GM23338 (cell line): ENCODE results near the gene HEPACAM. TPM values are rescaled to one million over a fixed set of nuclear protein-coding genes. Genes with fewer than 3 reads are reported as not detected.
A peak's percentile ranks its signal among the peaks of the same experiment; 100 is the strongest.

Experiments
- ATAC-seq: fragments of 200-7000 bp; cut with Tn5 transposase; 3 replicates; pipeline ENCODE4 v1.9.1; 2020
- DNase-seq: peaks from one replicate; pipeline ENCODE4 v3.0.0-alpha.2; 2015; ENCODE audit warnings: low spot score
- H2AFZ ChIP-seq: fragments of 200-600 bp; sonication (generic); 2 replicates; pipeline ENCODE4 v1.8.0; 2016; ENCODE audit warnings: antibody characterized with exemption, mild to moderate bottlenecking, moderate library complexity
- H3F3A ChIP-seq: fragments of 200-600 bp; sonication (generic); replicated peaks from 2 replicates; pipeline ENCODE4 v1.8.0; 2017; ENCODE audit warnings: antibody characterized with exemption, mixed run types, low read depth
- H3K27ac ChIP-seq: fragments of 200-600 bp; sonication (generic); 2 replicates; pipeline ENCODE4 v1.6.1; 2016; ENCODE audit warnings: low read depth
- H3K27me3 ChIP-seq: fragments of 200-600 bp; sonication (generic); 2 replicates; pipeline ENCODE4 v1.8.0; 2016; ENCODE audit warnings: mild to moderate bottlenecking, mixed run types, moderate library complexity; ENCODE audit not compliant: insufficient read depth
- H3K36me3 ChIP-seq: fragments of 200-600 bp; sonication (generic); 2 replicates; pipeline ENCODE4 v1.8.0; 2016; ENCODE audit warnings: mild to moderate bottlenecking; ENCODE audit not compliant: insufficient read depth
- H3K4me1 ChIP-seq: fragments of 200-600 bp; sonication (generic); 2 replicates; pipeline ENCODE4 v1.8.0; 2016; ENCODE audit warnings: mild to moderate bottlenecking, moderate library complexity; ENCODE audit not compliant: insufficient read depth
- H3K4me2 ChIP-seq: fragments of 200-600 bp; sonication (generic); 2 replicates; pipeline ENCODE4 v1.7.1; 2017; ENCODE audit warnings: mixed run types
- H3K4me3 ChIP-seq: fragments of 200-600 bp; sonication (generic); 2 replicates; pipeline ENCODE4 v1.6.1; 2016; ENCODE audit warnings: mixed run types
- H3K79me2 ChIP-seq: fragments of 200-600 bp; sonication (generic); replicated peaks from 2 replicates; pipeline ENCODE4 v1.8.0; 2017; ENCODE audit warnings: mild to moderate bottlenecking; ENCODE audit not compliant: insufficient read depth
- H3K9me2 ChIP-seq: fragments of 200-600 bp; sonication (generic); 2 replicates; pipeline ENCODE4 v1.8.0; 2017; ENCODE audit not compliant: insufficient read depth
- H4K20me1 ChIP-seq: fragments of 200-600 bp; sonication (generic); replicated peaks from 2 replicates; pipeline ENCODE4 v1.8.0; 2017; ENCODE audit warnings: mild to moderate bottlenecking; ENCODE audit not compliant: insufficient read depth
- H3K27ac Mint-ChIP-seq: 2 replicates; pipeline ENCODE4 v1.8.0; 2020; ENCODE audit warnings: inconsistent platforms, mild to moderate bottlenecking, moderate library complexity, mixed read lengths
- H3K27me3 Mint-ChIP-seq: 3 replicates; pipeline ENCODE4 v1.8.0; 2022; ENCODE audit warnings: low read depth, mild to moderate bottlenecking, moderate library complexity, mixed read lengths, inconsistent platforms; ENCODE audit not compliant: insufficient read depth, poor library complexity
- H3K36me3 Mint-ChIP-seq: 3 replicates; pipeline ENCODE4 v1.8.0; 2021; ENCODE audit warnings: low read depth, mild to moderate bottlenecking, inconsistent platforms, moderate library complexity, mixed read lengths
- H3K4me1 Mint-ChIP-seq: 3 replicates; pipeline ENCODE4 v1.8.0; 2020; ENCODE audit warnings: mild to moderate bottlenecking, inconsistent platforms, mixed read lengths
- H3K4me3 Mint-ChIP-seq: 3 replicates; pipeline ENCODE4 v1.8.0; 2021; ENCODE audit warnings: moderate library complexity, mild to moderate bottlenecking, inconsistent platforms, mixed read lengths
- H3K9me3 Mint-ChIP-seq: 3 replicates; pipeline ENCODE4 v1.8.0; 2020; ENCODE audit warnings: moderate library complexity, mild to moderate bottlenecking, inconsistent platforms, mixed read lengths
- CREB1 ChIP-seq: fragments of 250-450 bp; sonication (Bioruptor Pico); IDR thresholded peaks from 2 replicates; pipeline ENCODE4 v1.5.0; 2020; ENCODE audit warnings: low read depth, mild to moderate bottlenecking, moderate library complexity
- CTCF ChIP-seq, 2 experiments: fragments of 200-600 bp in 1 of 2; sonication (generic) in 1 of 2; conservative IDR thresholded peaks; 2 replicates each; pipeline versions ENCODE4 v1.5.1 to v1.6.1; 2016 to 2017; ENCODE audit warnings: antibody characterized with exemption in 2 of 2, low read depth in 2 of 2, mild to moderate bottlenecking in 2 of 2, moderate library complexity in 1 of 2
- ETS1 ChIP-seq: IDR thresholded peaks from 2 replicates; pipeline ENCODE4 v1.6.1; 2016; ENCODE audit warnings: antibody characterized with exemption
- EZH2 ChIP-seq: fragments of 200-600 bp; sonication (generic); IDR thresholded peaks from one replicate; pipeline ENCODE4 v1.8.0; 2017; ENCODE audit warnings: antibody characterized with exemption, mild to moderate bottlenecking, low read depth; ENCODE audit not compliant: unreplicated experiment
- EZH2phosphoT487 ChIP-seq: fragments of 200-600 bp; sonication (generic); IDR thresholded peaks from one replicate; pipeline ENCODE4 v1.8.1; 2018; ENCODE audit warnings: antibody characterized with exemption; ENCODE audit not compliant: unreplicated experiment
- JUNB ChIP-seq: IDR thresholded peaks from one replicate; pipeline ENCODE4 v1.6.1; 2016; ENCODE audit warnings: antibody characterized with exemption; ENCODE audit not compliant: unreplicated experiment
- NANOG ChIP-seq: IDR thresholded peaks from 2 replicates; pipeline ENCODE4 v1.6.1; 2016; ENCODE audit warnings: antibody characterized with exemption, borderline replicate concordance
- POLR2AphosphoS5 ChIP-seq: IDR thresholded peaks from 2 replicates; pipeline ENCODE4 v1.6.1; 2016; ENCODE audit warnings: antibody characterized with exemption, low read depth
- REST ChIP-seq: IDR thresholded peaks from one replicate; pipeline ENCODE4 v1.6.1; 2018; ENCODE audit warnings: antibody characterized with exemption; ENCODE audit not compliant: unreplicated experiment
- STAT1 ChIP-seq: IDR thresholded peaks from one replicate; pipeline ENCODE4 v1.6.1; 2016; ENCODE audit warnings: antibody characterized with exemption; ENCODE audit not compliant: unreplicated experiment
- ZNF114 ChIP-seq: fragments of 250-450 bp; sonication (Bioruptor Pico); IDR thresholded peaks from 2 replicates; pipeline ENCODE4 v1.5.0; 2020; ENCODE audit warnings: mild to moderate bottlenecking, moderate library complexity
- ZNF331 ChIP-seq: fragments of 250-450 bp; sonication (Bioruptor Pico); IDR thresholded peaks from 2 replicates; pipeline ENCODE4 v1.5.0; 2020; ENCODE audit warnings: low read depth, mild to moderate bottlenecking, moderate library complexity
- ZNF462 ChIP-seq: fragments of 250-450 bp; sonication (Bioruptor Pico); IDR thresholded peaks from 2 replicates; pipeline ENCODE4 v1.5.0; 2020; ENCODE audit warnings: mild to moderate bottlenecking, moderate library complexity
- polyA plus RNA-seq: library from polyadenylated mRNA; unstranded; fragments of >200 nt; fragmentation: Nextera tagmentation; extraction: Ambion mirVana; gene quantifications from 2 replicates; pipeline ENCODE4 v1.2.1, GENCODE V29; 2016
- total RNA-seq: library from RNA; depleted of rRNA; stranded (reverse); fragments of >200 nt; shearing (Covaris generic); gene quantifications from 2 replicates; pipeline ENCODE4 v1.2.3, GENCODE V29; 2014

Gene HEPACAM
- total and polyA plus RNA-seq, 2 experiments from 2014 or later: 0.17 TPM; not detected in 1

- Histone ChIP-seq H3K9me2 (no peaks in the 10 kb centered on the region), H3K27me3 (no peaks in the 10 kb centered on the region), H3K79me2 (no peaks in the 10 kb centered on the region), H3K36me3 (no peaks in the 10 kb centered on the region), H3K27ac (no peak overlapping the region), H2AFZ (0 out of 2 replicates have a peak overlapping the region, but pooled peaks have one; percentile 43), H3K4me1 (peaks cover 4% of the 10 kb centered on the region; the same call in 1 of the 2 replicates), H3K4me2 (no peak overlapping the region), H4K20me1 (no peaks in the 10 kb centered on the region), H3K4me3 (no peak overlapping the region), H3F3A (no peaks in the 10 kb centered on the region)
- Mint-ChIP-seq H3K36me3 (no peaks in the 10 kb centered on the region; the same call in 2 of the 3 replicates), H3K4me1 (peaks cover 23% of the 10 kb centered on the region), H3K9me3 (no peaks in the 10 kb centered on the region), H3K4me3 (no peak overlapping the region), H3K27me3 (peaks cover 11% of the 10 kb centered on the region), H3K27ac (no peak overlapping the region)
- DNase-seq (no peak), ATAC-seq (no peak)
- TF ChIP-seq JUNB: no peak
- TF ChIP-seq EZH2: no peak
- no peak for TF ChIP-seq ETS1
- no peak for TF ChIP-seq REST
- no peak for TF ChIP-seq POLR2AphosphoS5
- no peak for TF ChIP-seq STAT1
- TF ChIP-seq CREB1 (CRISPR knock-in tag): no peak
- no peak for TF ChIP-seq EZH2phosphoT487
- TF ChIP-seq ZNF462: no peak
- no peak for TF ChIP-seq NANOG
- TF ChIP-seq ZNF331 (CRISPR knock-in tag): no peak
- no peak for TF ChIP-seq CTCF (conservative IDR thresholded peaks at IDR 0.05; ENCODE audit: low read depth in 2 of 2)
- TF ChIP-seq ZNF114 (CRISPR knock-in tag): no peak
Observed at GRCh38 chr11:124895471-124895971, 40.3 kb downstream of the HEPACAM start.
